DMS 273 (cell line): ENCODE measurements around the gene ZNF670.

Experiments
- DNase-seq: peaks from one replicate; lab custom pipeline; 2025; ENCODE audit not compliant: unreplicated experiment; lab: John Stamatoyannopoulos, UW

Gene ZNF670

DNA sequence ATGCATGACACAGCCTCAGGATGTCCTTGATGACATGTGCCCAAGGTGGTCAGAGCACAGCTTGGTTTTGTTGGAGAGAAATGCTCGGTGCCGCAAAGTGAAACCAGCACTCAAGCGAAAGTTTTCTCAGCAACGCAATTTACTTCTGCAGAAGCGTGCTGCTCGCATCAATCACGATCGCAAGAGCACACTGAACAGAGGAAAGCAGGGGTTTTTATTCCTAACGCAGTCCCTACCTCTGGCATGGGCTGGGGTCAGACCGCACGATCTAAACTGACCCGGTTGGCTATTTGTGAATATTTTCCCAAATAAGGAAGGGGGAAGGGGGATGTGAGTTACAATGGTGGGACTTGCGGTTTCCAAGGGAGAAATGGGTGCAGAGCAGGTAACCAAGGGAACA, 26.4 kb upstream of the ZNF670 start:
- no peak for DNase-seq

- peak; percentile 99 for DNase-seq
These were observed 25.4 kb upstream of the ZNF670 start, which contains the start of gene ZNF669 for GRCh38 chr1:247103859-247104591. Gene ZNF669 (minus strand): TSS chr1:247104356. CDS start chr1:247104199, 157 bp downstream.

DNA sequence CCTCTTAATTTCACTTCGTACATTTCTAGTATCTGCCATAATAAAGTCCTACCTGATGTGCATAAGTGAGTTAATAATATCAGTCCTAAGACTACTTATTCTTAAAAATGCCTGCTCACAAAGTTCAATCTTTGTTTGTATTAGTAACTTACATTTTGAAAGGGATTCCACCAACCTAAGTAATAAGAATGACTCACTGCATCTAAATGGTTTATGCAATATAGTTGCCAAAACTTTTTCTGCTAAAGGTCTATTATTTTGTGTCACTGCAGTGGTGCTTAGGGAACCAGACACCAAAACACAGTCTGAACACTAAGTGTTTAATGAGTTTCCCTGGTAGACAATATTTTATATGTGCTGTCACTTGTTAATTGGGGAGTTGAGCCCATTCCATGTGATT, 23.8 kb upstream of the ZNF670 start:
- DNase-seq, result no peak

GRCh38 chr1:247100676-247101279, 22.2 kb upstream of the ZNF670 start:
- DNase-seq, result no peak

- DNase-seq, result no peak
These were observed 18.3 kb upstream of the ZNF670 start for GRCh38 chr1:247096958-247097357.

GRCh38 chr1:247096544-247096943, 17.9 kb upstream of the ZNF670 start:
- no peak for DNase-seq

DNA sequence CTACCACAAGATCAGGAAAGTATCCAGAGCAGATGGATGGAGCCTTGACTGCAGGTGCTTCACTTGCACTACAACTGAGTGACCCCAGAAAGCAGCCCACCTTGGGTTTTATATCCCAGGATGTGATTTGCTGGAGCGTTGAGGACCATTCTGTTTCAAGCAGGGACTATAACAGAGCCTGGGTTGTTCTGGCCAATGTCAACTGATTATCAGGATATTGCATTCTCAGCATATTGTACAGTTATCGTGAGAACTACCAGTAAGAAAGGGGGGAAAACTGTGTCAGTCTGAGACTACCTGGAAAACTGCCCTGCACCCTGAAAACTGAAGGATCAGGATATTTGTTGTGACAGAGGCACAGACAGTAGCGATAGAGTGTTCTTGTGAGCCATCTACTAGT, 17.5 kb upstream of the ZNF670 start:
- DNase-seq, result no peak

DNA sequence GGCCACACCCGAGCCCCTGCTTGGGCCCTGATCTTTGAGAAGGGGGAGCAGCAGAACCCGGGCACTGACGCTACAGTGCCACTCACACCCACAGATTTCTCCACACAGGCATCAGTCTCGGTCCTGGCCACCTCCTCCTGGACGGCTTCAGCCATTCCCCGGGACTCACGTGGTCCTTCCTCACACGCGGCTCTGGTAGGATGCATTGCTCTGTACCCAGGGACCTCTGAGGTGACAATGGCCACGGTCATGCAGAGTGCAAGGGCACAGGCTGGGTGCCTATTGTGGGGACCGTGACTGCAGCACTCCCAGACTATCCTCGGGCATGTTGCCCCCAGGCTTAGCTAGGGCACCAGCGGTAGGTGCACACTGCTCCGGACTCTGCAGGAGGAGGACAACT, 11.8 kb upstream of the ZNF670 start:
- DNase-seq, result no peak

DNA sequence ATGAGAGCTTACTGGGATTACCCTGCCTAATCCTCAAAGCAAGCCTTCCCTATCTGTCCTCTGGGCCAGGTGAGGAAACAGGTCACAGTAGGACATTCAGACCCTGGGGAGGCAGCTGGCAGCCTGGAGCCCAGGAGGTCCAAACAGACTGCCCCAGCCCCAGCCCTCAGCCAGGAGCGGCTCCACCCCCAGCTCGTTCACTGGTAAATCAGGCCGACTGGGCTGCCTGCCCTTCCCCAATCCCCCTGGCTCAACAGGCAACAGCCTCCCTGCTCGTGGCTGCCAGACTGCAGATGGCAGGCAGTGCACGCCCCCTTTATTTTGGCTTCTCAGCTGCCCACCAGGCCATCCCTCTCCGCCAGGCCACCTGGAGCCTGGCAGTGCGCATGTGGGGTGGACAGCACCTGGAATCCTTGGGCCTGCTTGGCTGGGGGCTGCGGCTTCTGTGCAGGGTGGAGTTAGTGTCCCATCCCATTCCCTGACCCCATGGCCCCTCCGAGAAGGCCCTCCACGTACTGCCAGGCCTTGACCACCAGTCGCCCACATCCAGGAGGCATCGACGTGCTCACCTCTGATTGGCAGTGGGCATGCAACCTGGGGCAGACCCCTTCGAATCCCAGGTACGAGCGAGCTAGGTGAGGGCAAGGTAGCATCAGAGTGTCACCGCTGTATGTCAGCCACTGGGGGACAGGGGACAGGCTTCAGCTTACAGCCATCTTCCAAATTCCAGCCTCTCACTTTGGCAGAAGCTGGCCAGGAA, 11.2 kb upstream of the ZNF670 start:
- peak; percentile 67 for DNase-seq

- no peak for DNase-seq
These were observed 10.4 kb upstream of the ZNF670 start for GRCh38 chr1:247088967-247089366.

DNA sequence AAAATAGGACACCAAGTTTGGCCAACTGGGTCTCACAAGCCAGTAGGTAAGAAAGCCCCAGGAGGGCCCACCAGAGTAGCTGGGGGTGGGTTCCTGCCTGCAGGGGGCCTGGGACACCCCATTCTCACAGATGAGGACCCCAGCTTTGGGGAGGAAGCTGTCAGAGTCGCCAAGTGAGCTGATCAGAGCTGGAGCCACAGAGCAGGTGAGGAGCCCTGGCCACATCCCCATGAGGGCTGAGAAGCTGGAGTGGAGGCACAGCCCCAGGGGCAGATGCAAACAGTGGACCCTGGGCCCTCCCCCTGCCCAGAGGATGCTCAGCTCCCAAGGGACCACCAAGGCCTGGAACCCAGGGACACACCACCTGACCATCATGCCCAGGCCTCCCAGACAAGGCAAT, 8.6 kb upstream of the ZNF670 start:
- DNase-seq, result no peak

DNA sequence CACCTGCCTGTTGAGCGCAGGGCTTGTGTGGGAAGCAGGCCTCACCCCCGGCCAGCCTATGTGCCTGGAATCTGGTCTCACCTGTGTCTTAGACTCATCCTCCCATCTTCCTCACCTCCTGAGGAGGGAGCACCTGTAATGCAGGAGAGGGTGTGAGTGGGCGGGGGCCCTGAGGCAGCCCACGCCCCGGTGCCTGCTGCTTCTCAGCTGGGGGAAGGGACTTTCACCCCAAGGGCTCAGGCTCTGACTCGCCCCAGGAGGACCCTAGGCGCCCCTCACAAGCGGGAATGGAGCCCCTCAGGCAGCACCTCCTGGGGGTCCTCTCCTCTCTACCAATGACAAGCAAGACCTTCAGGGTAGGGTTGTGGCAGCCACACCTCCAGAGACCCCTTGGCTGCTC, 6.7 kb upstream of the ZNF670 start:
- DNase-seq, result no peak

DNA sequence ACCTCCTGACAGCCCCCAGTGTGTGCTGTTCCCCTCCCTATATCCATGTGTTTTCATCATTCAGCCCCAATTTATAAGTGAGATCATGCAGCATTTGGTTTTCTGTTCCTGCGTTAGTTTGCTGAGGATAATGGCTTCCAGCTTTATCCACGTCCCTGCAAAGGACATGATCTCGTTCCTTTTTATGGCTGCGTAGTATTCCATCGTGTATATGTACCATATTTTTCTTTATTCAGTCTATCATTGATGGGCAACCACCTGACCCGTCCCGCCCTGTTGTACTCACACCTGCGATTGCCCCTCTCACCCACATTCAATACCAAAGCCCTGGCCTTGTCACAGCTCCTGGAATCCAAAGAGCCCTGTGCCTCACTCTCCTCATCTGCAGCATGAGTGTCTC, 6.2 kb upstream of the ZNF670 start:
- DNase-seq, result no peak

GRCh38 chr1:247079141-247079874, 697 bp upstream of the ZNF670 start:
- DNase-seq, result peak; percentile 40

GRCh38 chr1:247077876-247078257, 744 bp downstream of the ZNF670 start:
- DNase-seq, result peak; percentile 39

DNA sequence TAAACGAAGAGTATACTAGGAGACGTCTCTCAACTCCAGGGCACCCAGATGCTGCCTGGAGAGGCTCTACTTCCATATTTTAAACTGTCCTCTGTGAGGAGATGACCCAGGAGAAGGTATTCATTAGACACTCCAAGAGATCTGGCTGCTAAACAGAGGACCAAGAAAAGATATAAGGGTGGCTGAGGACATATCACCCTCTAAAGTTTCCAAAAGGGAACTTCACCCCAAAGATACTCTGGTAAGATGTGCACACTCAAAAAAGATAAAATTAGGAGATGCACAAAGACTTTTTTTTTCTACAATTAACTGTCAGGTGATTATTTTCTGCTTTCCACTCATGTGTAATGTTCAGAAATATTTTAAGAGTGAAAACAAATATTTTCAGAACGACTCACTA, 1.4 kb downstream of the ZNF670 start:
- DNase-seq, result no peak

- no peak for DNase-seq
These were observed 8.0 kb downstream of the ZNF670 start for GRCh38 chr1:247070645-247071044.

GRCh38 chr1:247064304-247064703, 14.3 kb downstream of the ZNF670 start:
- no peak for DNase-seq

DNA sequence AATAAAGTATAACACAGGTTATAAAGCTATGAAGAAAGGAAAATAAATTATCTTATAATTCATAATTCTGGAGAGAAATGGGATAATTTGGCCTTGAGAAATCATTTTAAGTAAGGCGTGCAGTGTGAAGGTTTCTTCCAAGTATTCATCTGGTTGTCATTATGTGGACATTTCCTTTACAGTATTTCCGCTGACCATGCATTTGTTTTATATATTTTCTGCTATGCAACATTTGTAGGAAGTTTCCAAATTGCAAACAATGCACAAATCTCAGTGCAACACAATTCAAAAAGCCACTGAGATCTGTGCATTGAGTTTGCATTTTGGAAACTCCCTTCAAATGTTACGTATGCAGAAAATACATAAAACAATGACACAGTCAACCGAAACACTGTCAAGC, 17.8 kb downstream of the ZNF670 start:
- DNase-seq, result no peak

- no peak for DNase-seq
These were observed 22.5 kb downstream of the ZNF670 start for GRCh38 chr1:247056071-247056470.

GRCh38 chr1:247054992-247055415, 23.6 kb downstream of the ZNF670 start:
- no peak for DNase-seq
